NCI-H526 treated with DMSO at 0.1 percent for 48 hours (cell line): Measurements from ENCODE around the gene RBM4.
"Not testable (repeated sequence)": the region's sequence is repeated elsewhere in the genome, so short reads cannot be mapped to it uniquely, and the experiment has no call there.

Experiments
- DNase-seq: peaks from one replicate; lab custom pipeline; 2025; lab: John Stamatoyannopoulos, UW

RBM4 gene

GRCh38 chr11:66638177-66639065 lies at the start of gene RBM4:
RBM4 (plus strand) TSS chr11:66638703; CDS start chr11:66639712, 1,009 bp downstream.
- peak; percentile 99 for DNase-seq

- DNase-seq, result not testable (repeated sequence)
These were observed 49.2 kb upstream of the RBM4 start for GRCh38 chr11:66589315-66589714.

GRCh38 chr11:66589996-66590675 lies 48.4 kb upstream of the RBM4 start:
- DNase-seq, result no peak

- no peak for DNase-seq
These were observed 47.3 kb upstream of the RBM4 start for GRCh38 chr11:66591175-66591574.

GRCh38 chr11:66592457-66593302 lies 45.8 kb upstream of the RBM4 start, which contains the start of the genes CCDC87 and CCS:
CCDC87 (minus strand) TSS chr11:66593063; CDS start chr11:66593015, 48 bp downstream.
CCS (plus strand) TSS chr11:66593185; CDS start chr11:66593262, 77 bp downstream.
- peak; percentile 94 for DNase-seq

- no peak for DNase-seq
These were observed 45.2 kb upstream of the RBM4 start for GRCh38 chr11:66593303-66593635.

- no peak for DNase-seq
These were observed 44.9 kb upstream of the RBM4 start for GRCh38 chr11:66593650-66594049.

GRCh38 chr11:66595245-66595904 lies 43.1 kb upstream of the RBM4 start:
- DNase-seq, result no peak

GRCh38 chr11:66598993-66599392 lies 39.5 kb upstream of the RBM4 start:
- DNase-seq, result no peak

GRCh38 chr11:66600219-66600618 lies 38.3 kb upstream of the RBM4 start:
- no peak for DNase-seq

GRCh38 chr11:66600631-66601233 lies 37.8 kb upstream of the RBM4 start:
- DNase-seq, result no peak

GRCh38 chr11:66603072-66603471 lies 35.4 kb upstream of the RBM4 start:
- no peak for DNase-seq

GRCh38 chr11:66604155-66604554 lies 34.3 kb upstream of the RBM4 start:
- no peak for DNase-seq

- not testable (repeated sequence) for DNase-seq
These were observed 31.9 kb upstream of the RBM4 start for GRCh38 chr11:66606608-66607007.

GRCh38 chr11:66607126-66607834 lies 31.2 kb upstream of the RBM4 start:
- DNase-seq, result no peak

- no peak for DNase-seq
These were observed 28.5 kb upstream of the RBM4 start for GRCh38 chr11:66609721-66610617.

GRCh38 chr11:66612458-66612857 lies 26.0 kb upstream of the RBM4 start:
- DNase-seq, result no peak

- no peak for DNase-seq
These were observed 24.4 kb upstream of the RBM4 start for GRCh38 chr11:66614073-66614472.

GRCh38 chr11:66616379-66617154 lies 21.9 kb upstream of the RBM4 start, which contains the start of gene RBM14:
RBM14 (plus strand) TSS chr11:66616630; CDS start chr11:66616721, 91 bp downstream.
- DNase-seq, result peak; percentile 99
